GM23338 (cell line): Measurements from ENCODE around the gene SNRPA. TPM values are rescaled to one million over a fixed set of nuclear protein-coding genes. Genes with fewer than 3 reads are reported as not detected.

Source experiments
- ATAC-seq: fragments of 200-7000 bp; cut with Tn5 transposase; 3 replicates; pipeline ENCODE4 v1.9.1; 2020
- DNase-seq: peaks from one replicate; pipeline ENCODE4 v3.0.0-alpha.2; 2015; ENCODE audit warnings: low spot score
- H2AFZ ChIP-seq: fragments of 200-600 bp; sonication (generic); 2 replicates; pipeline ENCODE4 v1.8.0; 2016; ENCODE audit warnings: antibody characterized with exemption, mild to moderate bottlenecking, moderate library complexity
- H3F3A ChIP-seq: fragments of 200-600 bp; sonication (generic); replicated peaks from 2 replicates; pipeline ENCODE4 v1.8.0; 2017; ENCODE audit warnings: antibody characterized with exemption, mixed run types, low read depth
- H3K27ac ChIP-seq: fragments of 200-600 bp; sonication (generic); 2 replicates; pipeline ENCODE4 v1.6.1; 2016; ENCODE audit warnings: low read depth
- H3K27me3 ChIP-seq: fragments of 200-600 bp; sonication (generic); 2 replicates; pipeline ENCODE4 v1.8.0; 2016; ENCODE audit warnings: mild to moderate bottlenecking, mixed run types, moderate library complexity; ENCODE audit not compliant: insufficient read depth
- H3K36me3 ChIP-seq: fragments of 200-600 bp; sonication (generic); 2 replicates; pipeline ENCODE4 v1.8.0; 2016; ENCODE audit warnings: mild to moderate bottlenecking; ENCODE audit not compliant: insufficient read depth
- H3K4me1 ChIP-seq: fragments of 200-600 bp; sonication (generic); 2 replicates; pipeline ENCODE4 v1.8.0; 2016; ENCODE audit warnings: mild to moderate bottlenecking, moderate library complexity; ENCODE audit not compliant: insufficient read depth
- H3K4me2 ChIP-seq: fragments of 200-600 bp; sonication (generic); 2 replicates; pipeline ENCODE4 v1.7.1; 2017; ENCODE audit warnings: mixed run types
- H3K4me3 ChIP-seq: fragments of 200-600 bp; sonication (generic); 2 replicates; pipeline ENCODE4 v1.6.1; 2016; ENCODE audit warnings: mixed run types
- H3K79me2 ChIP-seq: fragments of 200-600 bp; sonication (generic); replicated peaks from 2 replicates; pipeline ENCODE4 v1.8.0; 2017; ENCODE audit warnings: mild to moderate bottlenecking; ENCODE audit not compliant: insufficient read depth
- H3K9me2 ChIP-seq: fragments of 200-600 bp; sonication (generic); 2 replicates; pipeline ENCODE4 v1.8.0; 2017; ENCODE audit not compliant: insufficient read depth
- H4K20me1 ChIP-seq: fragments of 200-600 bp; sonication (generic); replicated peaks from 2 replicates; pipeline ENCODE4 v1.8.0; 2017; ENCODE audit warnings: mild to moderate bottlenecking; ENCODE audit not compliant: insufficient read depth
- H3K27ac Mint-ChIP-seq: 2 replicates; pipeline ENCODE4 v1.8.0; 2020; ENCODE audit warnings: inconsistent platforms, mild to moderate bottlenecking, moderate library complexity, mixed read lengths
- H3K27me3 Mint-ChIP-seq: 3 replicates; pipeline ENCODE4 v1.8.0; 2022; ENCODE audit warnings: low read depth, mild to moderate bottlenecking, moderate library complexity, mixed read lengths, inconsistent platforms; ENCODE audit not compliant: insufficient read depth, poor library complexity
- H3K36me3 Mint-ChIP-seq: 3 replicates; pipeline ENCODE4 v1.8.0; 2021; ENCODE audit warnings: low read depth, mild to moderate bottlenecking, inconsistent platforms, moderate library complexity, mixed read lengths
- H3K4me1 Mint-ChIP-seq: 3 replicates; pipeline ENCODE4 v1.8.0; 2020; ENCODE audit warnings: mild to moderate bottlenecking, inconsistent platforms, mixed read lengths
- H3K4me3 Mint-ChIP-seq: 3 replicates; pipeline ENCODE4 v1.8.0; 2021; ENCODE audit warnings: moderate library complexity, mild to moderate bottlenecking, inconsistent platforms, mixed read lengths
- H3K9me3 Mint-ChIP-seq: 3 replicates; pipeline ENCODE4 v1.8.0; 2020; ENCODE audit warnings: moderate library complexity, mild to moderate bottlenecking, inconsistent platforms, mixed read lengths
- CREB1 ChIP-seq: fragments of 250-450 bp; sonication (Bioruptor Pico); IDR thresholded peaks from 2 replicates; pipeline ENCODE4 v1.5.0; 2020; ENCODE audit warnings: low read depth, mild to moderate bottlenecking, moderate library complexity
- CTCF ChIP-seq, 2 experiments: fragments of 200-600 bp in 1 of 2; sonication (generic) in 1 of 2; conservative IDR thresholded peaks; 2 replicates each; pipeline versions ENCODE4 v1.5.1 to v1.6.1; 2016 to 2017; ENCODE audit warnings: antibody characterized with exemption in 2 of 2, low read depth in 2 of 2, mild to moderate bottlenecking in 2 of 2, moderate library complexity in 1 of 2
- ETS1 ChIP-seq: IDR thresholded peaks from 2 replicates; pipeline ENCODE4 v1.6.1; 2016; ENCODE audit warnings: antibody characterized with exemption
- EZH2 ChIP-seq: fragments of 200-600 bp; sonication (generic); IDR thresholded peaks from one replicate; pipeline ENCODE4 v1.8.0; 2017; ENCODE audit warnings: antibody characterized with exemption, mild to moderate bottlenecking, low read depth; ENCODE audit not compliant: unreplicated experiment
- EZH2phosphoT487 ChIP-seq: fragments of 200-600 bp; sonication (generic); IDR thresholded peaks from one replicate; pipeline ENCODE4 v1.8.1; 2018; ENCODE audit warnings: antibody characterized with exemption; ENCODE audit not compliant: unreplicated experiment
- JUNB ChIP-seq: IDR thresholded peaks from one replicate; pipeline ENCODE4 v1.6.1; 2016; ENCODE audit warnings: antibody characterized with exemption; ENCODE audit not compliant: unreplicated experiment
- NANOG ChIP-seq: IDR thresholded peaks from 2 replicates; pipeline ENCODE4 v1.6.1; 2016; ENCODE audit warnings: antibody characterized with exemption, borderline replicate concordance
- POLR2AphosphoS5 ChIP-seq: IDR thresholded peaks from 2 replicates; pipeline ENCODE4 v1.6.1; 2016; ENCODE audit warnings: antibody characterized with exemption, low read depth
- REST ChIP-seq: IDR thresholded peaks from one replicate; pipeline ENCODE4 v1.6.1; 2018; ENCODE audit warnings: antibody characterized with exemption; ENCODE audit not compliant: unreplicated experiment
- STAT1 ChIP-seq: IDR thresholded peaks from one replicate; pipeline ENCODE4 v1.6.1; 2016; ENCODE audit warnings: antibody characterized with exemption; ENCODE audit not compliant: unreplicated experiment
- ZNF114 ChIP-seq: fragments of 250-450 bp; sonication (Bioruptor Pico); IDR thresholded peaks from 2 replicates; pipeline ENCODE4 v1.5.0; 2020; ENCODE audit warnings: mild to moderate bottlenecking, moderate library complexity
- ZNF331 ChIP-seq: fragments of 250-450 bp; sonication (Bioruptor Pico); IDR thresholded peaks from 2 replicates; pipeline ENCODE4 v1.5.0; 2020; ENCODE audit warnings: low read depth, mild to moderate bottlenecking, moderate library complexity
- ZNF462 ChIP-seq: fragments of 250-450 bp; sonication (Bioruptor Pico); IDR thresholded peaks from 2 replicates; pipeline ENCODE4 v1.5.0; 2020; ENCODE audit warnings: mild to moderate bottlenecking, moderate library complexity
- polyA plus RNA-seq: library from polyadenylated mRNA; unstranded; fragments of >200 nt; fragmentation: Nextera tagmentation; extraction: Ambion mirVana; gene quantifications from 2 replicates; pipeline ENCODE4 v1.2.1, GENCODE V29; 2016
- total RNA-seq: library from RNA; depleted of rRNA; stranded (reverse); fragments of >200 nt; shearing (Covaris generic); gene quantifications from 2 replicates; pipeline ENCODE4 v1.2.3, GENCODE V29; 2014

The SNRPA gene
- total and polyA plus RNA-seq, 2 experiments from 2014 or later: 295 to 326 TPM

DNA sequence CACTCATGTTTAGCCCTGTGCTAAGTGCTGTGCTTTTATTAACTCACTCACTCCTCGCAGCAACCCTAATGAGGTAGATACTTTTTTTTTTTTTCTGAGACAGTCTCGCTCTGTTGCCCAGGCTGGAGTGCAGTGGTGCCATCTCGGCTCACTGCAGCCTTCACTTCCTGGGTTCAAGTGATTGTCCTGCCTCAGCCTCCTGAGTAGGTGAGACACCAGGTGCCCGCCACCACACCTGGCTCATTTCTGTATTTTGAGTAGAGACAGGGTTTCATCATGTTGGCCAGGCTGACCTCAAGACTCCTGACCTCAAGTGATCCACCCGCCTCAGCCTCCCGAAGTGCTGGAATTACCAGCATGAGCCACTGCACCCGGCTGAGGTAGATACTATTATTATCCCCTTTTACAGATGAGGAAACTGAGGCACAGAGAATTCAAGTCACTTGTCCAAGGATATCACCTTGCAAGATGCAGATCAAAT lies 31.5 kb upstream of the SNRPA start:
- Mint-ChIP-seq H3K36me3 (peaks cover 25% of the 10 kb centered on the region), H3K9me3 (no peaks in the 10 kb centered on the region), H3K27me3 (peaks cover 12% of the 10 kb centered on the region), H3K4me1 (peaks cover 22% of the 10 kb centered on the region), H3K27ac (no peak overlapping the region), H3K4me3 (peak overlapping the region; percentile 79)
- no peak for TF ChIP-seq NANOG
- no peak for TF ChIP-seq JUNB
- no peak for TF ChIP-seq POLR2AphosphoS5
- TF ChIP-seq CREB1 (CRISPR knock-in tag): no peak
- no peak for TF ChIP-seq ZNF462
- TF ChIP-seq REST: no peak
- no peak for TF ChIP-seq ETS1
- TF ChIP-seq EZH2: no peak
- no peak for TF ChIP-seq ZNF114 (CRISPR knock-in tag)
- TF ChIP-seq CTCF (conservative IDR thresholded peaks at IDR 0.05; ENCODE audit: low read depth in 2 of 2): no peak
- TF ChIP-seq EZH2phosphoT487: no peak
- TF ChIP-seq STAT1: no peak
- no peak for TF ChIP-seq ZNF331 (CRISPR knock-in tag)
- ATAC-seq: no peak
- peak overlapping the region; percentile 84; the same call in 1 of the 2 replicates for H3K27ac ChIP-seq
- H3K4me3 ChIP-seq: peak overlapping the region; percentile 99
- peak overlapping the region; percentile 96 for H3K4me2 ChIP-seq
- peaks cover 15% of the 10 kb centered on the region; the same call in 1 of the 2 replicates for H3F3A ChIP-seq
- peaks cover 20% of the 10 kb centered on the region for H3K4me1 ChIP-seq
- H2AFZ ChIP-seq: no peak overlapping the region
- no peaks in the 10 kb centered on the region for H3K36me3 ChIP-seq
- peaks cover 10% of the 10 kb centered on the region for H4K20me1 ChIP-seq
- peaks cover 38% of the 10 kb centered on the region for H3K79me2 ChIP-seq
- no peaks in the 10 kb centered on the region for H3K27me3 ChIP-seq
- no peaks in the 10 kb centered on the region for H3K9me2 ChIP-seq
- no peak for DNase-seq
